Skin of body (tissue), 2 donors: Measurements from ENCODE around the gene SLC10A1. TPM values are rescaled to one million over a fixed set of nuclear protein-coding genes. Genes with fewer than 3 reads are reported as not detected.

Source experiments
- DNase-seq: peaks from one replicate; lab custom pipeline; 2025; lab: John Stamatoyannopoulos, UW
- total RNA-seq: library from RNA; depleted of rRNA; stranded (reverse); fragments of >200 nt; gene quantifications from one replicate; pipeline ENCODE4 v1.2.3, GENCODE V29; 2014

SLC10A1 gene
- total RNA-seq, 1 donor from 2014 or later = not detected

- no peak for DNase-seq
Observed at GRCh38 chr14:69808919-69809808, 12.1 kb upstream of the SLC10A1 start.

DNA sequence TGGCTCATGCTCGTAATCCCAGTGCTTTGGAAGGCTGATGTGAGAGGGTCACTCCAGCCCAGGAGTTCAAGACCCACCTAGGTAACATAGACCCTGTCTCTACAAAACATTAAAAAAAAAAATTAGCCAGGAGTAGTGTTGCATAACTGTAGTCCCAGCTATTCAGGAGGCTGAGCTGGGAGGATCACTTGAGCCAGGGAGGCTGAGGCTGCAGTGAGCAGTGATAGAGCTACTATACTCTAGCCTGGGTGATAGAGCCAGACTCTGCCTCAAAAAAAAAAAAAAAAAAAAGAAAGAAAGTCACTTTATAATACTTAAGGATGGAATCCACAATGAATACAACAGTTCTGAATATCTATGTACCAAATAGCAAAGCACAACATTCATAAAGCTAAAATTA lies 10.2 kb upstream of the SLC10A1 start:
- DNase-seq = no peak

DNA sequence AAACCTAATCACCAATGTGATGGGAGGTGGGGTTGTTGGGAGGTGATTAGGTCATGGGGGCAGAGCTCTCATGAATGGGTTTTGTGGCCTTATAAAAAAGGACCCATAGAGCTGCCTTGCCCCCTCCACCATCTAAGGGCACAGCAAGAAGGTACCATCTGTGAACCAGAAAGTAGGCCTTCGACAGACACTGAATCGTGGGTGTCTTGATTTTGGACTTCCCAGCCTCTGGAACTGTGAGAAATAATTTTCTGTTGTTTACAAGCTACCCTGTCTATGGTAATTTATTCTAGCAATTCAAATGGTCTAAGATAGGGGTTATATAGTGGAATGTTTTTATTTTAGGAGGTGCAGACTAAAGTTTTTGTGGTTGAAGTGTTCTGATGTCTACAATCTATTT lies 7.9 kb upstream of the SLC10A1 start:
- no peak for DNase-seq

- DNase-seq = no peak
Observed at GRCh38 chr14:69803753-69804152, 6.7 kb upstream of the SLC10A1 start.

DNA sequence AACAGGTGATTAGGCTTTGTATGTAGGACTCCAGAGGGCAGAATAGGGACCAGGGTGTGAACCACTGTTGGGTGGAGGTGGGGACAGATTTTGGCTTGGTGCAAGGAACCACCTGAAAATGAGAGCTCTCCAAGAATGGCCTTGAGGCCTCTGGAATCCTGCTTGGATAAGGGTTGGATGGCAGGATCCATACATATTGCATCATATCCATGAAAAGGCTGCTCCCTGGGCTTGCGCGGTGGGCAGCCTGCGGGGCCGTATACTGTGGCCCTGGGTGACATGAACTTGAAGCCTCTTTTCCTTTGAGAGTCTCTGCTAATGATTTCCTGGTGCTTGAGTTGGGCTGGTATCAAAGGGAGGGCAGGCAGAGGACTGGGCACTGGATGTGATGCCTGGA lies 1.3 kb upstream of the SLC10A1 start:
- DNase-seq = no peak

DNA sequence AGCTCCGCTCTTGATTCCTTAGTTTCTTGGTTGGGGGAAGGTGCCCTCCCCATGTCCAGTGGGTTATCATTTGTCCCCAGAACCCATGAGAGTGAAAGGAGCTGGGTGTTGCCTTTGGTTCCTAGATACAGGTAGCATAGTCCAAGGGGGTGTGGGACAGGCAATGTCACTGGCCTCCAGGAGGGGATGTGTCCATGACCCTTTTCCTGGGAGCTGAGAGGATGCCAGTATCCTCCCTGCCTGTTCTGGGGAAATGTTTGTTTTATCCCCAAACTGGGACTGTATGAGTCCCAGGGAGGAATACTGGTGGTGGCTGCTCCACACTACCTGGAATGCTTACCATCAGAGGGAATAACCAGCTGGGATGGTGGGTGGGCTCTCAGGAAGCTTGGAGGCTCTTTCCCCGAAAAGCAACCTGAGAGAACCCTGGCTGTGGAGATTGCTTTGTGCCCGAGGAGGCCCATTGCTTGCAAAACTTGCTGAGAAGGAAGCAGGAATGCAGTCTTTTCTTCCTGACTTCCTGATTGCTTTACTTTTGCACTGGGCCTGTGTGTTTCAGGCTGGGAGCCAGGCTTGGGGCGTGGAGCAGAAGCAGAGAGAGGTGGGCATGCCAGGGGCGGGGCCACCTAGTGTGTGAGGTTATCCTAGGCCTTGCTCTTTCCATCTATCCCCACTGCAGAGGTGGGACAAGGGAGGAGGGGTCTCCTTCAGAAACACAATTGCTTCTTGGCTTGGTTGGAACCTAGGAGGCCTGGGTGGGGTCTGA lies 715 bp upstream of the SLC10A1 start:
- DNase-seq = no peak

DNA sequence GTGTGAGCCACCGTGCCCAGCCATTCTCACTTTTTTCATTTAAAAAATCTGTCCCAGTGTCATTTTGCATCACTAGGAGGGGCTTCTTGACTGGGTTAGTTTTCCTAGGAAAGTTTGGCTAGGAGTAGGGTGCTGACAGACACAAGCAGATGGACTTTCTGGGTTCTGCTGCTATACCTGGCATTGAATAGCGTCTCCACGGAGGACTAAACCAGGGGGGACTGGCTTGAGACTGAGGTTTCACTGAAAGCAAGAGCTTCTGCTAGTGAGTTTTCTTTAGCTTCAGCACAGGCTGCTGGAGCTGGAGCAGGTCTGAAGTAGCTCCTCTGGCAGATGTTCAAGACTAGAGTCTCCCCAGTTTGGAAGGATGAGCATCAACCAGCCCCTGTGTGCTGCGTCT lies 1.4 kb downstream of the SLC10A1 start:
- DNase-seq = no peak

- no peak for DNase-seq
Observed at GRCh38 chr14:69794791-69795190, 2.2 kb downstream of the SLC10A1 start.

GRCh38 chr14:69792887-69793421 lies 4.1 kb downstream of the SLC10A1 start:
- no peak for DNase-seq

GRCh38 chr14:69789118-69789640 lies 7.9 kb downstream of the SLC10A1 start:
- DNase-seq = no peak

DNA sequence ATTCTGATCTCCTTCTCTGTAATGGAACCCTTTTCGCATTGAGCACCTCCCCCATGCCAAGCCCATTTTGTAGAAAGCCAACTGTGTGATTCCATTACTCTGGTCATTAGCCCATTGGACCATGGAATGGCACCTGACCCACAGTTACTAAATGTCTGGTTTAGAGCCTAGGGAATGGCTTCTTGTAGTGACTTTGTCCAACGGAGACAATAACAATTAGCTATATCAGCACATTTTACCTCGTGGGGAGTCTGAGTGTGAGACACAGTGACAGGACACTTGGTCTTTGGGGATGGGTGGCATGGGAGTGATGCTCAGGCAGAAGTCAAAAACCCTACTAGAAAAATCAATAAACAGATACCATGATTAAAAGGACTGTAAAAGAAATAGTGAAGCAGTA lies 10.4 kb downstream of the SLC10A1 start:
- no peak for DNase-seq

- no peak for DNase-seq
Observed at GRCh38 chr14:69784942-69785341, 12.1 kb downstream of the SLC10A1 start.

- DNase-seq = no peak
Observed at GRCh38 chr14:69780952-69781351, 16.1 kb downstream of the SLC10A1 start.

DNA sequence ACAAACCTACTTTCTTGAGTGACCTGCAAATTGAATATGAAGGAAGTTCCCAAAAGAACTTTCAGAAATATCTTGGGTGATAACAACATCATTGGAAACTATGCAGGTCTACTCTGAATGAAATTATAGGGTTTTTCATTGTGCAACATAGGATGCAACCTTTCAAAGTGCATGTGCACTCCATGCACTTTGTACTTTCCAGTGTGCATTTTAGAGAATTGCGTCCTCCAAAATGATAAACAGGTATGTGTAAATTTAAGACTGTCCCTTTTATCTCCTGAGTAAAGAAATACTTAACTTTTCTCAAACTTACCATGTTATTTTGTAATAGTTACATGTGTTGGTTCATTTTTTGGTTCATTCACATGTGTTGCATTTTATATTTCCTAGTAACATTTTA lies 16.9 kb downstream of the SLC10A1 start:
- DNase-seq = no peak

GRCh38 chr14:69779088-69779487 lies 18.0 kb downstream of the SLC10A1 start:
- no peak for DNase-seq

GRCh38 chr14:69776875-69777453 lies 20.1 kb downstream of the SLC10A1 start:
- no peak for DNase-seq

DNA sequence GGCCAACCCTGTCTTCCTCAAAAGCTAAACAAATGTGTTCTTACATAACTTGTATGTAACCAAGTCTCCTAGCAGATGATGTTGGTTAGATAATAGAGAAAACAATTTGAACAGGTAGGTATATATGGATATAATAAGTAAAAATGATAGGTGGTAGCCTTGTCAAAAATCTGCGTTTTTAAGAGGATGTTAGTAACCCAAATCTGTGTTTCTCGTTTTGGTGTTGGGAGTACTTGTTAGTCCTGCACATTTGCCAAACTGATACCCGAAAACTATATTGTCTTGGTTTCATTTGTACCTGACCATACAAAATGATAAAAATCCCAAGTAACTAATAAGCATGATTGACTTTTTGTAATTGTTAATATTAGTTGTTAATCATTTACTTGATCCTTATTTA lies 22.0 kb downstream of the SLC10A1 start:
- DNase-seq = no peak

DNA sequence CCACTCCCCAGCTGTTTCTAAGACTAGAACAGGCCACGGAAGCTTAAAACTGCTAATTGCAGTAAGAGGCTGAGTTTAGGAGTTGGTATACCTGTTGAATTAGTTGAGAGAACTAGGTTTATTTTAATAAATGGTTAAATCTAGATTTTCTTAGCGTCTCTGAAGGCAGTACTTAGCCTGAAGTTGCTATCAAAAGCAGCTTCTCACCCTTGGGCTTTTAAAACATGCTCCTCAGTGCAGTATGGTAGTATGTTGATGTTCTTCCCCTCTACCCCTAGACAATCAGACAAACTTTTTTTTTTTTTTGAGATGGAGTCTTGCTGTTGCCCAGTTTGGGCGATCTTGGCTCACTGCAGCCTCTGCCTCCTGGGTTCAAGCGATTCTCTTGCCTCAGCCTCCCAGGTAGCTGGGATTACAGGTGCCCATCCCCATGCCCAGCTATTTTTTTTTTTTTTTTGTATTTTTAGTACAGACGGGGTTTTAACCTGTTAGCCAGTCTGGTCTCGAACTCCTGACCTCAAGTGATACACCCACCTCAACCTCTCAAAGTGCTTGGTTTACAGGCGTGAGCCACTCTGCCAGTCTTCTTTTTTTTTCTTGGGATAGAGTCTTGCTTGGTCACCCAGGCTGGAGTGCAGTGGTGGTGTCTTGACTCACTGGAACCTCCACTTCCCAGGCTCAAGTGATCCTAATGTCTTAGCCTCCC lies 23.3 kb downstream of the SLC10A1 start:
- no peak for DNase-seq

- no peak for DNase-seq
Observed at GRCh38 chr14:69772082-69773017, 24.7 kb downstream of the SLC10A1 start.

- no peak for DNase-seq
Observed at GRCh38 chr14:69771136-69771535, 25.9 kb downstream of the SLC10A1 start.
